Measurements from ENCODE around the gene GSX1. TPM values are rescaled to one million over a fixed set of nuclear protein-coding genes. Genes with fewer than 3 reads are reported as not detected.

Gene GSX1
- polyA plus RNA-seq, 1 of the 3 experiments (the other 2 are of a cell fraction), result not detected

GRCh38 chr13:27791901-27792392 is 336 bp upstream of the GSX1 start:
- no peaks in the 10 kb centered on the region for H3K79me2 ChIP-seq (ENCODE audit: insufficient read depth)
- 28% methylated on average over 22 of the region's 22 CpGs for WGBS (ENCODE audit: low lambda C conversion rate)
- ChIA-PET CTCF (no interaction called here), POLR2A (no interaction called here)
- H4K20me1 ChIP-seq (ENCODE audit: insufficient read depth), result no peaks in the 10 kb centered on the region
- H3K4me1 ChIP-seq (ENCODE audit: control insufficient read depth in 1 of 2, insufficient read depth in 2 of 2, low read depth in 1 of 2, low read length in 1 of 2), result peaks cover 0 to 6% of the 10 kb centered on the region in 2 experiments; a peak in 2 of 4 replicates
- no peak for DNase-seq
- no peak overlapping the region for H3K4me2 ChIP-seq
- H3F3A ChIP-seq (replicated peaks; ENCODE audit: insufficient read depth), result no peaks in the 10 kb centered on the region
- H2AFZ ChIP-seq (ENCODE audit: low read depth), result no peak overlapping the region
- no peak overlapping the region for H3K9ac ChIP-seq
- peaks cover 92% of the 10 kb centered on the region for H3K27me3 ChIP-seq (ENCODE audit: insufficient read depth)
- H3K27ac ChIP-seq (ENCODE audit: low read depth in 2 of 2, low read length in 1 of 2), result no peak overlapping the region
- H3K9me3 ChIP-seq, result no peaks in the 10 kb centered on the region
- H3K36me3 ChIP-seq (replicated peaks in 1 of 2; ENCODE audit: control insufficient read depth in 1 of 2, insufficient read depth in 2 of 2, low read length in 1 of 2), result no peaks in the 10 kb centered on the region
- TF ChIP-seq, protein P1, sequence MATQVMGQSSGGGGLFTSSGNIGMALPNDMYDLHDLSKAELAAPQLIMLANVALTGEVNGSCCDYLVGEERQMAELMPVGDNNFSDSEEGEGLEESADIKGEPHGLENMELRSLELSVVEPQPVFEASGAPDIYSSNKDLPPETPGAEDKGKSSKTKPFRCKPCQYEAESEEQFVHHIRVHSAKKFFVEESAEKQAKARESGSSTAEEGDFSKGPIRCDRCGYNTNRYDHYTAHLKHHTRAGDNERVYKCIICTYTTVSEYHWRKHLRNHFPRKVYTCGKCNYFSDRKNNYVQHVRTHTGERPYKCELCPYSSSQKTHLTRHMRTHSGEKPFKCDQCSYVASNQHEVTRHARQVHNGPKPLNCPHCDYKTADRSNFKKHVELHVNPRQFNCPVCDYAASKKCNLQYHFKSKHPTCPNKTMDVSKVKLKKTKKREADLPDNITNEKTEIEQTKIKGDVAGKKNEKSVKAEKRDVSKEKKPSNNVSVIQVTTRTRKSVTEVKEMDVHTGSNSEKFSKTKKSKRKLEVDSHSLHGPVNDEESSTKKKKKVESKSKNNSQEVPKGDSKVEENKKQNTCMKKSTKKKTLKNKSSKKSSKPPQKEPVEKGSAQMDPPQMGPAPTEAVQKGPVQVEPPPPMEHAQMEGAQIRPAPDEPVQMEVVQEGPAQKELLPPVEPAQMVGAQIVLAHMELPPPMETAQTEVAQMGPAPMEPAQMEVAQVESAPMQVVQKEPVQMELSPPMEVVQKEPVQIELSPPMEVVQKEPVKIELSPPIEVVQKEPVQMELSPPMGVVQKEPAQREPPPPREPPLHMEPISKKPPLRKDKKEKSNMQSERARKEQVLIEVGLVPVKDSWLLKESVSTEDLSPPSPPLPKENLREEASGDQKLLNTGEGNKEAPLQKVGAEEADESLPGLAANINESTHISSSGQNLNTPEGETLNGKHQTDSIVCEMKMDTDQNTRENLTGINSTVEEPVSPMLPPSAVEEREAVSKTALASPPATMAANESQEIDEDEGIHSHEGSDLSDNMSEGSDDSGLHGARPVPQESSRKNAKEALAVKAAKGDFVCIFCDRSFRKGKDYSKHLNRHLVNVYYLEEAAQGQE (IDR thresholded peaks at IDR 0.05; ENCODE audit: low read depth, low read length), result no peak
- TF ChIP-seq RFX5 (IDR thresholded peaks at IDR 0.05; ENCODE audit: low read length) (no peak), CHD2 (IDR thresholded peaks at IDR 0.05; ENCODE audit: low read length, partially characterized antibody) (no peak), SIN3A (IDR thresholded peaks at IDR 0.05; ENCODE audit: borderline replicate concordance, low read depth, low read length) (no peak), TAF1 (IDR thresholded peaks at IDR 0.05; ENCODE audit: borderline replicate concordance, low read depth, low read length) (no peak), MAX (IDR thresholded peaks at IDR 0.05; ENCODE audit: low read depth) (no peak), NRF1 (IDR thresholded peaks at IDR 0.05; ENCODE audit: low read depth, low read length) (no peak), NFIC (IDR thresholded peaks at IDR 0.05; ENCODE audit: borderline replicate concordance) (no peak), YY1 (IDR thresholded peaks at IDR 0.05; ENCODE audit: low read depth) (no peak), RCOR1 (IDR thresholded peaks at IDR 0.05; ENCODE audit: low read length) (no peak), FOSL2 (IDR thresholded peaks at IDR 0.05; ENCODE audit: borderline replicate concordance, low read depth) (no peak), RAD21 (IDR thresholded peaks at IDR 0.05; ENCODE audit: low read length) (no peak), TCF12 (IDR thresholded peaks at IDR 0.05) (no peak), MEF2A (IDR thresholded peaks at IDR 0.05; ENCODE audit: borderline replicate concordance, low read depth) (no peak), RXRA (IDR thresholded peaks at IDR 0.05; ENCODE audit: borderline replicate concordance, low read depth) (no peak), GABPA (IDR thresholded peaks at IDR 0.05; ENCODE audit: low read depth) (no peak)
- TF ChIP-seq, protein P2, sequence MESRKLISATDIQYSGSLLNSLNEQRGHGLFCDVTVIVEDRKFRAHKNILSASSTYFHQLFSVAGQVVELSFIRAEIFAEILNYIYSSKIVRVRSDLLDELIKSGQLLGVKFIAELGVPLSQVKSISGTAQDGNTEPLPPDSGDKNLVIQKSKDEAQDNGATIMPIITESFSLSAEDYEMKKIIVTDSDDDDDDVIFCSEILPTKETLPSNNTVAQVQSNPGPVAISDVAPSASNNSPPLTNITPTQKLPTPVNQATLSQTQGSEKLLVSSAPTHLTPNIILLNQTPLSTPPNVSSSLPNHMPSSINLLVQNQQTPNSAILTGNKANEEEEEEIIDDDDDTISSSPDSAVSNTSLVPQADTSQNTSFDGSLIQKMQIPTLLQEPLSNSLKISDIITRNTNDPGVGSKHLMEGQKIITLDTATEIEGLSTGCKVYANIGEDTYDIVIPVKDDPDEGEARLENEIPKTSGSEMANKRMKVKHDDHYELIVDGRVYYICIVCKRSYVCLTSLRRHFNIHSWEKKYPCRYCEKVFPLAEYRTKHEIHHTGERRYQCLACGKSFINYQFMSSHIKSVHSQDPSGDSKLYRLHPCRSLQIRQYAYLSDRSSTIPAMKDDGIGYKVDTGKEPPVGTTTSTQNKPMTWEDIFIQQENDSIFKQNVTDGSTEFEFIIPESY (IDR thresholded peaks at IDR 0.05; ENCODE audit: borderline replicate concordance, low read depth), result no peak
- TF ChIP-seq, protein P3, sequence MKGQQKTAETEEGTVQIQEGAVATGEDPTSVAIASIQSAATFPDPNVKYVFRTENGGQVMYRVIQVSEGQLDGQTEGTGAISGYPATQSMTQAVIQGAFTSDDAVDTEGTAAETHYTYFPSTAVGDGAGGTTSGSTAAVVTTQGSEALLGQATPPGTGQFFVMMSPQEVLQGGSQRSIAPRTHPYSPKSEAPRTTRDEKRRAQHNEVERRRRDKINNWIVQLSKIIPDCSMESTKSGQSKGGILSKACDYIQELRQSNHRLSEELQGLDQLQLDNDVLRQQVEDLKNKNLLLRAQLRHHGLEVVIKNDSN (IDR thresholded peaks at IDR 0.05; ENCODE audit: borderline replicate concordance, low read depth), result no peak
- H3K9me2 ChIP-seq, result no peaks in the 10 kb centered on the region
- no peak overlapping the region; a peak in 1 of 4 replicates for H3K4me3 ChIP-seq (ENCODE audit: low read depth in 2 of 2, low read length in 1 of 2)
